Mammary microvascular endothelial cell (primary cell): Measurements from ENCODE around the gene LILRB1. TPM values are rescaled to one million over a fixed set of nuclear protein-coding genes. Genes with fewer than 3 reads are reported as not detected.

ENCODE experiments used
- total RNA-seq: library from RNA; depleted of rRNA; stranded (reverse); fragments of >200 nt; gene quantifications from 2 replicates; pipeline ENCODE4 v1.2.3, GENCODE V29; 2015

LILRB1 gene
- not detected in 2 replicates for total RNA-seq

GRCh38 chr19:54630262-54630661 lies at the start of gene LILRB1:
Gene LILRB1, plus strand, starts transcription at chr19:54630484. Its CDS starts 590 bp downstream, at chr19:54631074.

GRCh38 chr19:54593445-54593844 lies 36.8 kb upstream of the LILRB1 start, which contains the start of gene LILRA1:
Gene LILRA1, plus strand, starts transcription at chr19:54593632. Its CDS starts 613 bp downstream, at chr19:54594245.

DNA sequence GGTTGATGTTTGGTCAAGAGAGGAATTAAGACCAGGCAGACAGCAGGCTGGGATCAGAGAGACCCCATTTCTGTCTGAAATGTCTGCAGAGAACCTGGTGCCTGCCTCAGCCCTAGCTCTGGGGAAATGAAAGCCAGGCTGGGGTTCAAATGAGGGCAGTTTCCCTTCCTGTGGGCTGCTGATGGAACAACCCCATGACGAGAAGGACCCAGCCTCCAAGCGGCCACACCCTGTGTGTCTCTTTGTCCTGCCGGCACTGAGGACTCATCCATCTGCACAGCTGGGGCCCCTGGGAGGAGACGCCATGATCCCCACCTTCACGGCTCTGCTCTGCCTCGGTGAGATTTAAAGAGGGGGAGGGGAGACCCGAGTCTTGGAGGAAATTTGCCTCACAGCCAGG lies 32.4 kb downstream of the LILRB1 start, which contains the start of gene LILRB4:
Gene LILRB4 (plus strand): TSS at position 256 of the 400 bp plus-strand sequence. CDS start 49 bp downstream, at position 305.

Other genes with a start within 250 kb of the LILRB1 start
- gene TTYH1, start 215.0 kb upstream of the LILRB1 start, total RNA-seq: not detected in 2 replicates
- gene LENG8, start 181.3 kb upstream of the LILRB1 start, total RNA-seq: 21.1 and 33.3 TPM in 2 replicates
- gene LENG9, start 166.7 kb upstream of the LILRB1 start, total RNA-seq: 2.9 and 6.0 TPM in 2 replicates
- 46.9 and 49.0 TPM in 2 replicates for gene CDC42EP5, start 157.2 kb upstream of the LILRB1 start, total RNA-seq
- gene LAIR2, start 127.7 kb upstream of the LILRB1 start, total RNA-seq: not detected in 2 replicates
- not detected in 2 replicates for gene LILRA2, start 56.7 kb upstream of the LILRB1 start, total RNA-seq
- gene LILRA1, start 36.9 kb upstream of the LILRB1 start, total RNA-seq: not detected in 2 replicates
- not detected in 2 replicates for gene LILRB4, start 32.5 kb downstream of the LILRB1 start, total RNA-seq
- gene KIR3DL3, start 94.0 kb downstream of the LILRB1 start, total RNA-seq: not detected in 2 replicates
- not detected in 2 replicates for gene KIR2DL3, start 108.0 kb downstream of the LILRB1 start, total RNA-seq
- not detected in 2 replicates for gene KIR2DL1, start 139.3 kb downstream of the LILRB1 start, total RNA-seq
- not detected in 2 replicates for gene KIR2DL4, start 173.1 kb downstream of the LILRB1 start, total RNA-seq
- gene KIR3DL1, start 186.0 kb downstream of the LILRB1 start, total RNA-seq: not detected in 2 replicates
- not detected in 2 replicates for gene KIR2DS4, start 202.2 kb downstream of the LILRB1 start, total RNA-seq
- gene KIR3DL2, start 220.0 kb downstream of the LILRB1 start, total RNA-seq: not detected in 2 replicates
- gene FCAR, start 243.8 kb downstream of the LILRB1 start, total RNA-seq: not detected in 2 replicates